Measurements from ENCODE around the gene IGFBP7.

IGFBP7 gene

DNA sequence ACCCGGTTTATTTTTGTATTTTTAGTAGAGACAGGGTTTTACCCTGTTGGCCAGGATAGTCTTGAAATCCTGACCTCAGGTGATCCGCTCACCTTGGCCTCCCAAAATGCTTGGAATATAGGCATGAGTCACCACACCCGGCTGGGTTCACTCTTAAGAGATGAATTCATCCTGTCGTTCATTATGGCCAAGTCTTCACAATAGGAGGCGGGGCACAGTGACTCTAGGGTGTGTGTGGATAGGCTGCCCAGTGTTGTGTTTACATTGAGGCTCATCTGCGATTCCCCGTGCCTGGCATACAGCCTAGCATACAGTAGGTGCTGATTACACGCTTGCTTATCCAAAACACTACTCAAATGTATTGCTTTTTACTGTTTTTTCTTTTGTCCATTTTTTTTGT lies 41.3 kb upstream of the IGFBP7 start:
- Histone ChIP-seq H3K27me3 (ENCODE audit: control insufficient read depth, low read length) (no peaks in the 10 kb centered on the region; the same call in 1 of the 2 replicates), H3K27ac (ENCODE audit: low read depth, low read length) (no peak overlapping the region), H3K9me3 (ENCODE audit: control insufficient read depth, insufficient read depth, low read length) (no peaks in the 10 kb centered on the region), H3K4me2 (ENCODE audit: low read length) (no peak overlapping the region), H4K20me1 (ENCODE audit: control insufficient read depth, insufficient read depth, low read depth, low read length) (no peaks in the 10 kb centered on the region), H3K79me2 (ENCODE audit: control insufficient read depth, low read length) (no peaks in the 10 kb centered on the region), H3K9me2 (replicated peaks; ENCODE audit: control insufficient read depth, low read length) (no peaks in the 10 kb centered on the region), H3K4me1 (ENCODE audit: control insufficient read depth, low read length) (no peaks in the 10 kb centered on the region), H3F3A (ENCODE audit: control insufficient read depth, insufficient read depth) (no peaks in the 10 kb centered on the region), H3K4me3 (ENCODE audit: low read length) (no peak overlapping the region), H3K36me3 (ENCODE audit: control insufficient read depth, low read length) (no peaks in the 10 kb centered on the region)
- TF ChIP-seq CTCF (IDR thresholded peaks at IDR 0.05; ENCODE audit: low read depth, low read length, poor library complexity, severe bottlenecking): no peak
- TF ChIP-seq EZH2phosphoT487 (IDR thresholded peaks at IDR 0.05; ENCODE audit: borderline replicate concordance, low read length): no peak

DNA sequence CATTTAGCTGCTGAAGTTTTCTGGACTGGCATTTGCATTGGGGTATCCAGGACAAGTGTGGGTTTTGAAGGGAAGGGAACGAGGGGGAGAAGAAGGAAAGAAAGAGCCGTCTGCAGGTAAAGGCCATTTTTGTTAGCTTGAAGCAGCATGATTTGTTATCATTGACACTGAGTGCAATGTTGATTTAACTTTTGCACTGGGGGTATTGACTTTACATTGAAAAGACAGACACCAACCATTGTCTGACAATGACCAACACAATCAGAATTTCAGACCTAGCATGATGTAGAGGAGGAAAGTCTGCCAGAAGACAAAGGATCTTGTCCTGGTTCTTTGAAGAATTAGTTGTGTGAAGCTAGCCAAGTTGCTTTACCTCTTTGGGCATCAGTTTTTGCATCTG lies 39.6 kb upstream of the IGFBP7 start:
- Histone ChIP-seq H3K4me2 (ENCODE audit: low read length) (no peak overlapping the region), H3K27ac (ENCODE audit: low read depth, low read length) (no peak overlapping the region), H3K9me2 (replicated peaks; ENCODE audit: control insufficient read depth, low read length) (no peaks in the 10 kb centered on the region), H3K36me3 (ENCODE audit: control insufficient read depth, low read length) (no peaks in the 10 kb centered on the region), H4K20me1 (ENCODE audit: control insufficient read depth, insufficient read depth, low read depth, low read length) (no peaks in the 10 kb centered on the region), H3K27me3 (ENCODE audit: control insufficient read depth, low read length) (no peaks in the 10 kb centered on the region; the same call in 1 of the 2 replicates), H3K79me2 (ENCODE audit: control insufficient read depth, low read length) (no peaks in the 10 kb centered on the region), H3K4me1 (ENCODE audit: control insufficient read depth, low read length) (no peaks in the 10 kb centered on the region), H3K4me3 (ENCODE audit: low read length) (no peak overlapping the region), H3F3A (ENCODE audit: control insufficient read depth, insufficient read depth) (no peaks in the 10 kb centered on the region), H3K9me3 (ENCODE audit: control insufficient read depth, insufficient read depth, low read length) (no peaks in the 10 kb centered on the region)
- TF ChIP-seq EZH2phosphoT487 (IDR thresholded peaks at IDR 0.05; ENCODE audit: borderline replicate concordance, low read length) (no peak), CTCF (IDR thresholded peaks at IDR 0.05; ENCODE audit: low read depth, low read length, poor library complexity, severe bottlenecking) (no peak)

DNA sequence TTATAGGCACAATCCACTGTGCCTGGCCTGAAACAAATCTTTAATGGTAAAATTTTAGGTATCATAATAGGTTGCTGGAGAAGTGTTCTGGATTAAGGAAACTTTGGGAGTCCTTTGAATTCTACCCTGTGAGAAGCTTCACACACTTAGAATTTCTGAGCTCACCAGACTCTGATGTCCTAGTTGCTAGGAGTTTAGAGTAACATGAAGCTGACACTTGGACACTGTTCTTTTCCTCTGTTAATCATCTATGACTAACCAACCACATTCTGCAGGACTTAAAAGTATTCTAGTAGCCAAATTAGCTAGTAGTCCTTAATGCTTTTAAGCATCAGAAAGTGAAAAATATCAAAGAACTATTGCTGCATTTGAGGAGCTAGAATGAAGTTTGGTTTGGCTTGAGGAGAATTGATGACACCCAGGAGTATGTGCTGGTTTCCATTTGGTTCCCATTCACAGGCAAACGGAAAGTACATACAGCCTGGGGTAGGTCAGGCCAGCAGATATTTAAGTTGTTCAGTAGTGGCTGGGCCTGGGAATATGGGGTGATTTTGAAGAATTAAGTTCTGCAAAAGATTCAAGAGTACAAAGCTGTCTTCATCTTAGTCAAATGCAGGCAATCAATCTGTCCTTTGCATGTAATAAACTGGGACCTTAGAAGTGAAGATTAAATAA lies 38.8 kb upstream of the IGFBP7 start:
- no peaks in the 10 kb centered on the region for H3K9me3 ChIP-seq (ENCODE audit: control insufficient read depth, insufficient read depth, low read length)
- H3K4me2 ChIP-seq (ENCODE audit: low read length): no peak overlapping the region
- TF ChIP-seq CTCF (IDR thresholded peaks at IDR 0.05; ENCODE audit: low read depth, low read length, poor library complexity, severe bottlenecking) (no peak), EZH2phosphoT487 (IDR thresholded peaks at IDR 0.05; ENCODE audit: borderline replicate concordance, low read length) (no peak)
- no peaks in the 10 kb centered on the region for H3K4me1 ChIP-seq (ENCODE audit: control insufficient read depth, low read length)
- no peaks in the 10 kb centered on the region for H4K20me1 ChIP-seq (ENCODE audit: control insufficient read depth, insufficient read depth, low read depth, low read length)
- H3K27me3 ChIP-seq (ENCODE audit: control insufficient read depth, low read length): no peaks in the 10 kb centered on the region
- no peaks in the 10 kb centered on the region for H3K36me3 ChIP-seq (ENCODE audit: control insufficient read depth, low read length)
- no peaks in the 10 kb centered on the region for H3F3A ChIP-seq (ENCODE audit: control insufficient read depth, insufficient read depth)
- no peaks in the 10 kb centered on the region for H3K79me2 ChIP-seq (ENCODE audit: control insufficient read depth, low read length)
- no peak overlapping the region for H3K27ac ChIP-seq (ENCODE audit: low read depth, low read length)
- no peaks in the 10 kb centered on the region for H3K9me2 ChIP-seq (replicated peaks; ENCODE audit: control insufficient read depth, low read length)
- H3K4me3 ChIP-seq (ENCODE audit: low read length): no peak overlapping the region

All from DOHH2 (cell line).